ENCODE results near the gene CCN6. TPM values are rescaled to one million over a fixed set of nuclear protein-coding genes. Genes with fewer than 3 reads are reported as not detected.
A peak's percentile ranks its signal among the peaks of the same experiment; 100 is the strongest.

Gene CCN6
- total RNA-seq, 2 experiments from 2014 or later: 0.70 TPM; not detected in 1

GRCh38 chr6:112054555-112055190, 769 bp downstream of the CCN6 start:
- POLR2A ChIA-PET: no interaction called here
- Mint-ChIP-seq H3K9me3 (no peaks in the 10 kb centered on the region), H3K27me3 (no peaks in the 10 kb centered on the region), H3K4me1 (ENCODE audit: low read depth) (no peaks in the 10 kb centered on the region), H3K27ac (no peak overlapping the region), H3K36me3 (no peaks in the 10 kb centered on the region), H3K4me3 (no peak overlapping the region)
- intact Hi-C loops (cut with micrococcal nuclease): no loop called here
- DNase-seq: no peak
- CTCF ChIA-PET: interaction anchor here (1.6 to 1.8 kb wide), 2 partner anchors 11 to 13 kb away, joined by 3 to 8 read pairs; no protein-coding TSS in a partner anchor

- DNase-seq: no peak
- Mint-ChIP-seq H3K4me1 (ENCODE audit: low read depth) (no peaks in the 10 kb centered on the region), H3K9me3 (no peaks in the 10 kb centered on the region), H3K4me3 (no peak overlapping the region), H3K27me3 (no peaks in the 10 kb centered on the region), H3K27ac (no peak overlapping the region), H3K36me3 (no peaks in the 10 kb centered on the region)
- intact Hi-C loops (cut with micrococcal nuclease): no loop called here
- ChIA-PET CTCF (interaction anchor here (0.8 kb wide), 1 partner anchor 349 kb away, joined by 3 read pairs; no protein-coding TSS in a partner anchor), POLR2A (no interaction called here)
Measured at GRCh38 chr6:112058243-112059032, 4.5 kb downstream of the CCN6 start.

GRCh38 chr6:112061605-112062004, 7.7 kb downstream of the CCN6 start:
- CTCF ChIA-PET: interaction anchor here (1.0 to 1.3 kb wide), 2 partner anchors 11 to 17 kb away, joined by 3 read pairs; no protein-coding TSS in a partner anchor

GRCh38 chr6:112062966-112063365, 9.1 kb downstream of the CCN6 start:
- no peaks in the 10 kb centered on the region for H3K27me3 Mint-ChIP-seq
- no peak for DNase-seq
- ChIA-PET CTCF (no interaction called here), POLR2A (no interaction called here)
- intact Hi-C loops (cut with micrococcal nuclease): no loop called here
- no peaks in the 10 kb centered on the region for H3K36me3 Mint-ChIP-seq
- H3K4me1 Mint-ChIP-seq (ENCODE audit: low read depth): no peaks in the 10 kb centered on the region
- no peak overlapping the region for H3K4me3 Mint-ChIP-seq
- no peaks in the 10 kb centered on the region for H3K9me3 Mint-ChIP-seq
- H3K27ac Mint-ChIP-seq: no peak overlapping the region

More at GRCh38 chr6:112061605-112062004, 7.7 kb downstream of the CCN6 start:
- Mint-ChIP-seq H3K27ac (no peak overlapping the region), H3K36me3 (no peaks in the 10 kb centered on the region), H3K4me1 (ENCODE audit: low read depth) (no peaks in the 10 kb centered on the region), H3K4me3 (no peak overlapping the region), H3K9me3 (no peaks in the 10 kb centered on the region), H3K27me3 (no peaks in the 10 kb centered on the region)
- no peak for DNase-seq
- intact Hi-C loops (cut with micrococcal nuclease): no loop called here
- POLR2A ChIA-PET: interaction anchor here (1.3 kb wide), 1 partner anchor 12 kb away, joined by 3 read pairs; no protein-coding TSS in a partner anchor

- intact Hi-C loops (cut with micrococcal nuclease): no loop called here
- H3K36me3 Mint-ChIP-seq: peaks cover 3% of the 10 kb centered on the region
- POLR2A ChIA-PET: no interaction called here
- no peak overlapping the region for H3K4me3 Mint-ChIP-seq
- CTCF ChIA-PET: interaction anchor here (1.7 kb wide), 1 partner anchor 98 kb away, joined by 4 read pairs; no protein-coding TSS in a partner anchor
- no peaks in the 10 kb centered on the region for H3K9me3 Mint-ChIP-seq
- DNase-seq: no peak
- H3K4me1 Mint-ChIP-seq (ENCODE audit: low read depth): no peaks in the 10 kb centered on the region
- no peak overlapping the region for H3K27ac Mint-ChIP-seq
- no peaks in the 10 kb centered on the region for H3K27me3 Mint-ChIP-seq
Measured at GRCh38 chr6:112065426-112065986, 11.6 kb downstream of the CCN6 start.

GRCh38 chr6:112066606-112067005, 12.7 kb downstream of the CCN6 start:
- H3K27ac Mint-ChIP-seq: no peak overlapping the region
- H3K4me1 Mint-ChIP-seq (ENCODE audit: low read depth): no peaks in the 10 kb centered on the region
- ChIA-PET POLR2A (no interaction called here), CTCF (no interaction called here)
- no peaks in the 10 kb centered on the region for H3K9me3 Mint-ChIP-seq
- H3K27me3 Mint-ChIP-seq: no peaks in the 10 kb centered on the region
- no peak for DNase-seq
- intact Hi-C loops (cut with micrococcal nuclease): no loop called here
- no peak overlapping the region for H3K4me3 Mint-ChIP-seq
- H3K36me3 Mint-ChIP-seq: peaks cover 3% of the 10 kb centered on the region

- POLR2A ChIA-PET: no interaction called here
- H3K4me1 Mint-ChIP-seq (ENCODE audit: low read depth): peaks cover 9% of the 10 kb centered on the region
Measured at GRCh38 chr6:112081569-112081968, 27.7 kb downstream of the CCN6 start.

GRCh38 chr6:112085286-112086065, 31.6 kb downstream of the CCN6 start:
- H3K4me1 Mint-ChIP-seq (ENCODE audit: low read depth): peaks cover 9% of the 10 kb centered on the region

More at GRCh38 chr6:112081569-112081968, 27.7 kb downstream of the CCN6 start:
- CTCF ChIA-PET: interaction anchor here (1.8 kb wide), 1 partner anchor 82 kb away, joined by 9 read pairs; no protein-coding TSS in a partner anchor
- peaks cover 27% of the 10 kb centered on the region for H3K36me3 Mint-ChIP-seq
- H3K4me3 Mint-ChIP-seq: no peak overlapping the region
- intact Hi-C loops (cut with micrococcal nuclease): loop anchor here (10.0 kb wide), 1 partner anchor 203 kb away; no protein-coding TSS in a partner anchor
- no peaks in the 10 kb centered on the region for H3K27me3 Mint-ChIP-seq
- no peak overlapping the region for H3K27ac Mint-ChIP-seq
- no peak for DNase-seq
- no peaks in the 10 kb centered on the region for H3K9me3 Mint-ChIP-seq

GRCh38 chr6:112086744-112087135, 32.8 kb downstream of the CCN6 start:
- Mint-ChIP-seq H3K27me3 (peaks cover 10% of the 10 kb centered on the region), H3K4me3 (no peak overlapping the region), H3K4me1 (ENCODE audit: low read depth) (peaks cover 9% of the 10 kb centered on the region), H3K36me3 (peaks cover 14% of the 10 kb centered on the region), H3K9me3 (no peaks in the 10 kb centered on the region), H3K27ac (no peak overlapping the region)
- ChIA-PET CTCF (interaction anchor here (1.0 to 6.7 kb wide), 19 partner anchors 14 to 1772 kb away, joined by 3 to 133 read pairs (median 8); a partner anchor contains a TSS), POLR2A (interaction anchor here (0.8 to 1.9 kb wide), 9 partner anchors 11 to 827 kb away, joined by 3 to 9 read pairs (median 3); partner anchors contain the start of genes REV3L and TRAF3IP2)
- intact Hi-C loops (cut with micrococcal nuclease): loop anchor here (1.0 to 10.0 kb wide), 12 partner anchors 30 to 1772 kb away; partner anchors contain the start of genes CDK19, FYN and REV3L
- no peak for DNase-seq

More at GRCh38 chr6:112085286-112086065, 31.6 kb downstream of the CCN6 start:
- H3K36me3 Mint-ChIP-seq: peaks cover 19% of the 10 kb centered on the region
- H3K27ac Mint-ChIP-seq: no peak overlapping the region
- CTCF ChIA-PET: interaction anchor here (0.7 to 6.7 kb wide), 12 partner anchors 12 to 827 kb away, joined by 3 to 133 read pairs (median 9); a partner anchor contains a TSS
- no peaks in the 10 kb centered on the region for H3K9me3 Mint-ChIP-seq
- intact Hi-C loops (cut with micrococcal nuclease): loop anchor here (2.0 to 10.0 kb wide), 7 partner anchors 31 to 1773 kb away; partner anchors contain the start of gene CDK19
- H3K4me3 Mint-ChIP-seq: peak overlapping the region; percentile 50
- peaks cover 9% of the 10 kb centered on the region for H3K27me3 Mint-ChIP-seq
- DNase-seq: no peak
- POLR2A ChIA-PET: no interaction called here

GRCh38 chr6:112087136-112087911, 33.4 kb downstream of the CCN6 start, which contains the start of the genes FAM229B and TUBE1:
Gene FAM229B (plus strand): TSS chr6:112087591. CDS start chr6:112099284, 11,693 bp downstream.
Gene TUBE1 (minus strand): TSS chr6:112087482. CDS start chr6:112087434, 48 bp downstream.
- POLR2A ChIA-PET: interaction anchor here (0.8 to 1.9 kb wide), 10 partner anchors 11 to 1907 kb away, joined by 3 to 9 read pairs (median 3); partner anchors contain the start of genes CDC40, REV3L and TRAF3IP2

More at GRCh38 chr6:112087136-112087911, 33.4 kb downstream of the CCN6 start, which contains the start of the genes FAM229B and TUBE1:
- H3K36me3 Mint-ChIP-seq: peaks cover 12% of the 10 kb centered on the region
- peaks cover 9% of the 10 kb centered on the region for H3K4me1 Mint-ChIP-seq (ENCODE audit: low read depth)
- no peak within 1 kb of the TSS for H3K27ac Mint-ChIP-seq
- H3K27me3 Mint-ChIP-seq: peaks cover 11% of the 10 kb centered on the region
- peak; percentile 94 for DNase-seq
- intact Hi-C loops (cut with micrococcal nuclease): loop anchor here (1.0 to 10.0 kb wide), 12 partner anchors 29 to 1771 kb away; partner anchors contain the start of genes CDK19, FYN and REV3L
- H3K9me3 Mint-ChIP-seq: no peaks in the 10 kb centered on the region
- H3K4me3 Mint-ChIP-seq: no peak within 1 kb of the TSS
- CTCF ChIA-PET: interaction anchor here (0.9 to 6.7 kb wide), 21 partner anchors 13 to 1772 kb away, joined by 3 to 133 read pairs (median 6); partner anchors contain the start of gene TRAF3IP2
